Urothelium cell line (cell line): ENCODE data around the gene ZNF385A.

ENCODE experiments used
- DNase-seq: peaks from one replicate; pipeline ENCODE4 v3.0.0; 2011; ENCODE audit warnings: low spot score, mixed read lengths
- FAIRE-seq: peaks from 2 replicates; lab custom pipeline; 2011; peaks lifted over from hg19 to GRCh38; lab: Jason Lieb, UNC

The ZNF385A gene

GRCh38 chr12:54393743-54394142 is 9.2 kb upstream of the ZNF385A start:
- DNase-seq (no peak), FAIRE-seq (no peak)

GRCh38 chr12:54393207-54393609 is 8.7 kb upstream of the ZNF385A start:
- DNase-seq: no peak
- FAIRE-seq: no peak

- no peak for FAIRE-seq
- DNase-seq: no peak
Observed at GRCh38 chr12:54392485-54393206, 8.1 kb upstream of the ZNF385A start.

GRCh38 chr12:54390668-54391551 is 6.4 kb upstream of the ZNF385A start:
- no peak for FAIRE-seq

GRCh38 chr12:54390176-54390667 is 5.7 kb upstream of the ZNF385A start:
- FAIRE-seq (no peak), DNase-seq (no peak)

More at GRCh38 chr12:54390668-54391551, 6.4 kb upstream of the ZNF385A start:
- DNase-seq: no peak

- FAIRE-seq (no peak), DNase-seq (no peak)
Observed at GRCh38 chr12:54389607-54390175, 5.2 kb upstream of the ZNF385A start.

- no peak for FAIRE-seq
- no peak for DNase-seq
Observed at GRCh38 chr12:54389134-54389508, 4.6 kb upstream of the ZNF385A start.

GRCh38 chr12:54388237-54389133 is 4.0 kb upstream of the ZNF385A start:
- DNase-seq (no peak), FAIRE-seq (no peak)

- DNase-seq: no peak
- FAIRE-seq: no peak
Observed at GRCh38 chr12:54387114-54387467, 2.6 kb upstream of the ZNF385A start.

- no peak for FAIRE-seq
- DNase-seq: no peak
Observed at GRCh38 chr12:54386403-54387113, 2.0 kb upstream of the ZNF385A start.

- DNase-seq (no peak), FAIRE-seq (no peak)
Observed at GRCh38 chr12:54385251-54385914, 850 bp upstream of the ZNF385A start.

- no peak for FAIRE-seq
- DNase-seq: no peak
Observed at GRCh38 chr12:54383041-54383609, 1.4 kb downstream of the ZNF385A start.

- no peak for DNase-seq
Observed at GRCh38 chr12:54381136-54381535, 3.4 kb downstream of the ZNF385A start.

GRCh38 chr12:54379398-54380201 is 4.9 kb downstream of the ZNF385A start:
- DNase-seq (peak; percentile 94), FAIRE-seq (no peak)

More at GRCh38 chr12:54381136-54381535, 3.4 kb downstream of the ZNF385A start:
- FAIRE-seq: no peak

GRCh38 chr12:54378796-54379397 is 5.6 kb downstream of the ZNF385A start:
- no peak for FAIRE-seq

GRCh38 chr12:54377797-54378515 is 6.6 kb downstream of the ZNF385A start:
- no peak for FAIRE-seq
- no peak for DNase-seq

More at GRCh38 chr12:54378796-54379397, 5.6 kb downstream of the ZNF385A start:
- peak; percentile 92 for DNase-seq

- no peak for FAIRE-seq
- DNase-seq: no peak
Observed at GRCh38 chr12:54377007-54377406, 7.5 kb downstream of the ZNF385A start.
